HUES48 (cell line): ENCODE measurements around the gene ATP6V1A.

ENCODE experiments used
- H3K27ac ChIP-seq: one replicate; pipeline ENCODE4 v1.7.0; 2013; ENCODE audit warnings: low read depth, low read length, inconsistent platforms
- H3K27me3 ChIP-seq: 2 replicates; pipeline ENCODE4 v1.6.1; 2013; ENCODE audit warnings: mild to moderate bottlenecking, low read length; ENCODE audit not compliant: control insufficient read depth, insufficient read depth
- H3K36me3 ChIP-seq: 2 replicates; pipeline ENCODE4 v1.6.1; 2013; ENCODE audit warnings: low read length; ENCODE audit not compliant: control insufficient read depth, insufficient read depth
- H3K4me1 ChIP-seq: 2 replicates; pipeline ENCODE4 v1.6.1; 2013; ENCODE audit warnings: mild to moderate bottlenecking, low read length; ENCODE audit not compliant: control insufficient read depth, insufficient read depth
- H3K4me3 ChIP-seq: 2 replicates; pipeline ENCODE4 v1.5.1; 2013; ENCODE audit warnings: mild to moderate bottlenecking, low read depth, low read length
- H3K9ac ChIP-seq: 2 replicates; pipeline ENCODE4 v1.6.1; 2013; ENCODE audit warnings: mild to moderate bottlenecking, low read depth, low read length, moderate library complexity
- H3K9me3 ChIP-seq: 2 replicates; pipeline ENCODE4 v1.6.1; 2013; ENCODE audit warnings: low read length; ENCODE audit not compliant: control insufficient read depth, insufficient read depth

ATP6V1A gene

GRCh38 chr3:113746548-113747282 lies at the start of gene ATP6V1A:
Gene ATP6V1A (plus strand): TSS chr3:113747035. CDS start chr3:113778754, 31,719 bp downstream.
- H3K9me3 ChIP-seq = no peaks in the 10 kb centered on the region
- peak within 1 kb of the TSS; percentile 97 for H3K9ac ChIP-seq
- peak within 1 kb of the TSS; percentile 91 for H3K4me3 ChIP-seq
- peaks cover 23% of the 10 kb centered on the region for H3K4me1 ChIP-seq
- H3K36me3 ChIP-seq = no peaks in the 10 kb centered on the region; the same call in 1 of the 2 replicates
- peak within 1 kb of the TSS; percentile 99 for H3K27ac ChIP-seq
- H3K27me3 ChIP-seq = no peaks in the 10 kb centered on the region

DNA sequence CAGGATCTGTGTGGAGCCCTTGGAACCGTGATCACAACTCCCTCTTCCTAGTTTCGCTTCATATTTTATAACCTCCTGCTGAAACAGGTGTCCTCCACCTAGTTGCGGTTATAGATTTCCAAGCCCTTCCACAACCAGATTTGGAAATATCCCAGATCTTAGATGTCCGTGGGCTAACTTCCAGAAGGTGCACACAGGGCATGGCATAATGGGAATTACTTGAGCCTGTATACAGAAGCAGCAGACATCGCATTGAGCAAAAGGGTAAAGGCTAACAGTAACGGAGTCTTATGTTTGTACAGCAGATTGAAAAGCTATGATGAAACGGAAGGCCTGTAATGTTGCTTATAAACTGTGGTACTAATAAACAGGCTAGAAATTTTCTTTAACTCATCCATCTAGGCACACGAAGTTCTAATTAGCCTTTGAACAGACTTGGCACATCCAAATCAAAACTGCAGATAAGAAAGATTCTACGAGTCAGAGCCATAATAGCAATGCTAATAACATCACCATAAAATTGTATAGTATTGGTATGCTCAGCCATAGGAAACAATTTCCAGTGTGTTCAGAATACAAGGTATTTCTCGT lies 49.2 kb upstream of the ATP6V1A start:
- peaks cover 15% of the 10 kb centered on the region for H3K4me1 ChIP-seq
- peak overlapping the region; percentile 81 for H3K4me3 ChIP-seq
- no peaks in the 10 kb centered on the region for H3K36me3 ChIP-seq
- H3K27ac ChIP-seq = peak overlapping the region; percentile 64
- H3K9me3 ChIP-seq = no peaks in the 10 kb centered on the region
- H3K27me3 ChIP-seq = no peaks in the 10 kb centered on the region
- H3K9ac ChIP-seq = peak overlapping the region; percentile 47

DNA sequence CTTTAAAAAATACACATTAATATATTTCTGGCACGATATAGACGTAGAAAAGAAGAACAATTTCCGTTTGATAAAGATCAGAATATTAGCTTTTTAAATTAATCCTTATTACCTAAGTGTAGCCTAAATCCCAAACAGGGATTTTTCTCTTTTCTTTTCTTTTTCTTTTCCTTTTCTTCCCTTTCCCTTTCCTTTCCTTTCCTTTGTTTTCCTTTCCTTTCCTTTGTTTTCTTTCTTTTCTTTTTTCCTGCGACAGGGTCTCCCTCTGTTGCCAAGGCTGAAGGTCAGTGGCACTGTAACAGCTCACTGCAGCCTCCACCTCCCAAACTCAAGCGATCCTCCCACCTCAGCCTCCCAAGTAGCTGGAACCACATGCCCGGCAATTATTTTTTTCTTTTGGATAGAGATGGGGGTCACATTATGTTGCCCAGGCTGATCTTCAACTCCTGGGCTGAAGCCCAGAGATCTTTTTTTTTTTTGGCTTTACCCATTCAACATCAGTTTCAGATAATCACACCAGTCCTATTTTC lies 48.6 kb upstream of the ATP6V1A start:
- Histone ChIP-seq H3K27ac (no peak overlapping the region), H3K4me1 (peaks cover 15% of the 10 kb centered on the region), H3K4me3 (peak overlapping the region; percentile 81; the same call in 1 of the 2 replicates), H3K36me3 (no peaks in the 10 kb centered on the region), H3K9me3 (no peaks in the 10 kb centered on the region), H3K9ac (no peak overlapping the region), H3K27me3 (no peaks in the 10 kb centered on the region)

DNA sequence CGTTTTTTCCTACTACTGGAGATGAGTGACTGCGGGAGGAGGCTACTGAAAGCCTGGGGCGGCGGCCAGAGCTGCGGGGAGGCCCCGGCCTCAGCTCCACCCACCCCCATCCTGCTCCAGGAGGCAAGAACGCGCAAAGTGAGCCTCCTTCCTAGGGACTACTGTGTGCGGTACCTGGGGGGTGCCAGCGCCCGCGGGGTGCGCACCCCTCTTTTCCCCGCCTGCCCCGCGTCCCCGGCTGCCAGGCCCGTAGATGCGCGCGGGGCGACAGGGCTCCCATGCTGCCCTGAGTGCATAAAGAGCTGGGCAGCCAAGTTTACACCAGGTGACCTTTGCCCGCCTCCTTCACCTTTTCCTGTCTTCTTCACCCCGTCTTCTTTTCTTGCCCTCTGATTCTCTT lies 47.9 kb upstream of the ATP6V1A start:
- Histone ChIP-seq H3K27me3 (no peaks in the 10 kb centered on the region), H3K4me1 (peaks cover 15% of the 10 kb centered on the region), H3K27ac (no peak overlapping the region), H3K9ac (no peak overlapping the region), H3K9me3 (no peaks in the 10 kb centered on the region), H3K4me3 (peak overlapping the region; percentile 24; the same call in 1 of the 2 replicates), H3K36me3 (no peaks in the 10 kb centered on the region)

GRCh38 chr3:113707835-113708234 lies 39.0 kb upstream of the ATP6V1A start:
- Histone ChIP-seq H3K4me3 (no peak overlapping the region), H3K36me3 (no peaks in the 10 kb centered on the region), H3K9ac (no peak overlapping the region), H3K4me1 (no peaks in the 10 kb centered on the region), H3K9me3 (no peaks in the 10 kb centered on the region), H3K27me3 (no peaks in the 10 kb centered on the region), H3K27ac (no peak overlapping the region)

DNA sequence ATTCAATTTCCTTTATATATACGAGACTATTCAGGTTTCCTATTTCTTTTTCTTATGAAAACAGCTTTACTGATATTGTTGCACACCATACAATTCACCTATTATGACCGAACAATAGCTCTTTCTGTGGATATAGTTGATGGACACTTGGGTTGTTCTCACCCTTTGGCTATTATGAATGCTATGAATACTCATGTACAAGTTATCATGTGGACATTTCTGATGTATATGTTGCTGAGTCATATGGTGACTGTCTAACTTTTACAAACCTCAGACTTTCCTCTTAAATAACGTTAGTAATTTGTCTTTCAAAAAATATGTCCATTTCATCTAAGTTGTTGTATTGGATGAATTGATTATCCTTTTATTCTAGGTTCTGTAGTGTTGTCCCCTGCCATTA lies 34.7 kb upstream of the ATP6V1A start:
- H3K9me3 ChIP-seq = no peaks in the 10 kb centered on the region
- H3K9ac ChIP-seq = no peak overlapping the region
- 0 out of 2 replicates have a peak, but pooled peaks cover 6% of the 10 kb centered on the region for H3K36me3 ChIP-seq
- no peaks in the 10 kb centered on the region for H3K27me3 ChIP-seq
- H3K4me3 ChIP-seq = no peak overlapping the region
- H3K4me1 ChIP-seq = no peaks in the 10 kb centered on the region
- H3K27ac ChIP-seq = no peak overlapping the region

DNA sequence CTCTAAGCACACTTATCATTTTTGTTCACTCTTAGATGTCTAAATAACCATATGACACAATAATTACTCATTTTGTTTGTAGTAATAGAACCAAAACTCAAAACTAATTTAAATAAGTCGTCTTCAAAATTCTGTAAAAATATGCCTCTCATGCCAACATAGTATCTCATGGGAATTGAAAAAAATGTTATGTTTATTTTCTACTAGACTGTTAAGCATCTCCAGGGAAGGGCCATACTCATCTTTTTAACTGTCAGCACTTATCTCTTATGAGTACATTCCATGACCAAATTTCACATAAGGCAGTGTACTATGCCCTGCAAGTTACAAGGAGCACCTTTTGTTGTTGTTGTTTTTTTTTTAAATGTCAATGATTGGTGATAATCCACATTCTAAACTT lies 32.1 kb upstream of the ATP6V1A start:
- no peak overlapping the region for H3K9ac ChIP-seq
- no peaks in the 10 kb centered on the region for H3K27me3 ChIP-seq
- H3K9me3 ChIP-seq = no peaks in the 10 kb centered on the region
- H3K27ac ChIP-seq = no peak overlapping the region
- peaks cover 27% of the 10 kb centered on the region for H3K36me3 ChIP-seq
- H3K4me3 ChIP-seq = no peak overlapping the region
- H3K4me1 ChIP-seq = no peaks in the 10 kb centered on the region

GRCh38 chr3:113717308-113717707 lies 29.5 kb upstream of the ATP6V1A start:
- Histone ChIP-seq H3K9ac (no peak overlapping the region), H3K4me3 (no peak overlapping the region), H3K9me3 (no peaks in the 10 kb centered on the region), H3K4me1 (no peaks in the 10 kb centered on the region), H3K27me3 (no peaks in the 10 kb centered on the region), H3K36me3 (peaks cover 53% of the 10 kb centered on the region), H3K27ac (no peak overlapping the region)

DNA sequence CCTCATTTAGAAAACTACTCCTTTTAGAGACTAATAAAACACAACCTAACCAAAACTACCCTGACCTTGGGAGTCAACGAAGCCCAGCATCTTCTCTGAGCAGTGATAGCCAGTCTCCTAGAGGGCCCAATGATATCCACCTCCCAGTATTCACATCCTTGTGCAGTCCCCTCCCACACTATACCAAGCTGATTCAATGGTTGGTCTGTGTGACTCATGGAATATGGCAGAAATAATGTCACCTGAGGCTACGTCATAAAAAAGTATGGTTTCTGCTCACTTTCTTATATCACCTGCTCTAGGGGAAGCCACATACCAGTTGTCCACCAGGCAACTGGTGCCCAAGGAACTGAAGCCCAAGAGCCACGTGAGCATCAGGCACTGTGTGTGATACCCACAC lies 29.0 kb upstream of the ATP6V1A start:
- Histone ChIP-seq H3K27me3 (no peaks in the 10 kb centered on the region), H3K9ac (no peak overlapping the region), H3K9me3 (no peaks in the 10 kb centered on the region), H3K36me3 (peaks cover 58% of the 10 kb centered on the region), H3K4me1 (no peaks in the 10 kb centered on the region), H3K4me3 (no peak overlapping the region), H3K27ac (no peak overlapping the region)

GRCh38 chr3:113719294-113719693 lies 27.5 kb upstream of the ATP6V1A start:
- Histone ChIP-seq H3K4me3 (no peak overlapping the region), H3K27me3 (no peaks in the 10 kb centered on the region), H3K36me3 (peaks cover 73% of the 10 kb centered on the region), H3K4me1 (no peaks in the 10 kb centered on the region), H3K27ac (no peak overlapping the region), H3K9me3 (no peaks in the 10 kb centered on the region), H3K9ac (no peak overlapping the region)

- Histone ChIP-seq H3K4me1 (no peaks in the 10 kb centered on the region), H3K4me3 (no peak overlapping the region), H3K9ac (no peak overlapping the region), H3K36me3 (peaks cover 73% of the 10 kb centered on the region), H3K27ac (no peak overlapping the region), H3K9me3 (no peaks in the 10 kb centered on the region), H3K27me3 (no peaks in the 10 kb centered on the region)
These were observed 27.1 kb upstream of the ATP6V1A start for GRCh38 chr3:113719758-113720157.
